CD4-positive, alpha-beta T cell treated with Interleukin-15 for 1 hour (primary cell): ENCODE results near the gene SLC25A31.

Source experiments
- DNase-seq: peaks from one replicate; pipeline ENCODE4 v3.0.0-alpha.2; 2020

SLC25A31 gene

GRCh38 chr4:127778102-127778501, 47.9 kb downstream of the SLC25A31 start:
- DNase-seq, result no peak

GRCh38 chr4:127780598-127780997, 50.4 kb downstream of the SLC25A31 start:
- DNase-seq, result no peak

DNA sequence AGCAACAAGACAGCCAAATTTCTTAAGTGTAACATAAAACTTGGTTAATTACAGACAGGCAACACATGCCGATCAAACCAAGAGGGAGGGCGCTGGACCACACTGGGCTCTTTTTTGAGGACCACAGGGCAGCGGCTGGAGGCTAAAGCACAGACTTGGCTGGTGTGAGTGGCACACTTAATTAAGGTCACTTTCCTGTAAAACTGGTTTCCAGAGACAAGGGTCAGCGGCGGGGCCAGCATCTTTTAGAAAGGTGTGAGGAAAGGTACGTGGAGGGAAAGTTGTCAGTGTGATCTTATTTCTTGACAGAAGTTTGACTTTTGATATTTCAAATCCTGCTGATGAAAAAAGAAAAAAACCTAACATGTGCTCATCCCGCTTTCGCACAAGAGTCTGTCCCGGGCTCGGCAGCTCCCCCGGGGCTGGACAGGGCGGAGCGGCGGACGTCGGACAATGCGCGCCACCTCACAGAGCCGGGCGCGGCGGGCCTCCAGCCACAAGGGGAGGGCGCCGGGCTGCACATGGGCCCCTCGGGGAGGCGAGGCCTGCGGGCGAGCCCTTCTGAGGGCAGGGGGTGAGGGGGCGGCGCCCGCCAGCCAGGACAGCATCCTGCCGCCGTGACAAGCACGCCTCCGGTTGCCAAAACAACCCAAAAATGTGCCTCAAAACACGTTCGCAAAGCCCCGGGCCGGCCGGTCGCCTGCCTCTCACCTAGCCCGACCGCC, 51.3 kb downstream of the SLC25A31 start:
- peak; percentile 22 for DNase-seq

DNA sequence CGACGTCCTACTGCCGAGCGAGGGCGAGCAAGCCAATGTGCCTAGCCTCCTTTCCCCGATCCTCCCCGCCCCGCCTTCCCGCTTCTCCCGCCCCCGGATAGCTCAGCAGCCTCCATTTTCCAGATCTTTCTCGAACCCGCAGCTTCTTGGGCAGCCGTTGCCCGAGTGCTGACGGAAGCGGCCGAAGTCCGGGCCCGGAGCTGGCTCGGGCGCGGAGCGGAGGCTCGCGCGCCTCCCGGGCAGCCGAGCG, 51.8 kb downstream of the SLC25A31 start:
- DNase-seq, result no peak

GRCh38 chr4:127782275-127783025, 52.2 kb downstream of the SLC25A31 start, which contains the start of gene HSPA4L:
Gene HSPA4L, plus strand, starts transcription at chr4:127782322. Its CDS starts 229 bp downstream, at chr4:127782551.
- peak; percentile 50 for DNase-seq

DNA sequence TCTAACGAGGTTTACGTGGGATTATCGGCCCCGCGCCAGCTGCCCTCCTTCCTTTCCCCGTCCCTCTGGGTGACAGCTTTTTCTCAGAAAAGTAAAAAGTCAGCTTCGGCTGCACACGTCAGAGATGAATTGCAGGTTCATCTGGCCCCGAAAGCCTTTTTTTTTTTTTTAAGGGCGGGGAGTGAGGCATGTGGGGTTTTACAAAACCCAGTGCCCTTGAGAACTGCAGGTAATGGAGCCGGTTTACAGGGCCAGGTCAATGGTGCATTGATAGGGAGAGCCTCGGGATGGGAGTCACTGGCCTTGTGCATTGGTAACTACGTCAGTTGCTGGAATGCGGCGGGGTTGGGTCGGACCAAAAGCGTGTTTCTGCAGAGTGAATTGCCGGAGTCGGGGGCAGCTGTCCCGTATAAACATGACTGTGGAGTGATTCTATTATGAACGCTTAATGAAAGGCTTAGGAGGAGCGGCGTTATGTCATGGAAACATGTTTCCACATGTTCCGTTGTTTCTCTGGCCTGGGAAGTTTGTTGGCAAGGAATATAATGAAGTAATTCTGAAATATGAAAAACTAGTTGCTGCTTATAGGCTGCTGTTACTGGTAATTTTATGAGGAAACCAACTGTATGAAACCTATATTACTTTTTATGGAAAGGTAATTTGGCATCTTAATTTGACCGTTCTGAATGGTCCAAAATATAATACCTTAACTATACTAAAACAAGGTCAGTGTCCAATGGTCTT, 53.0 kb downstream of the SLC25A31 start:
- no peak for DNase-seq

DNA sequence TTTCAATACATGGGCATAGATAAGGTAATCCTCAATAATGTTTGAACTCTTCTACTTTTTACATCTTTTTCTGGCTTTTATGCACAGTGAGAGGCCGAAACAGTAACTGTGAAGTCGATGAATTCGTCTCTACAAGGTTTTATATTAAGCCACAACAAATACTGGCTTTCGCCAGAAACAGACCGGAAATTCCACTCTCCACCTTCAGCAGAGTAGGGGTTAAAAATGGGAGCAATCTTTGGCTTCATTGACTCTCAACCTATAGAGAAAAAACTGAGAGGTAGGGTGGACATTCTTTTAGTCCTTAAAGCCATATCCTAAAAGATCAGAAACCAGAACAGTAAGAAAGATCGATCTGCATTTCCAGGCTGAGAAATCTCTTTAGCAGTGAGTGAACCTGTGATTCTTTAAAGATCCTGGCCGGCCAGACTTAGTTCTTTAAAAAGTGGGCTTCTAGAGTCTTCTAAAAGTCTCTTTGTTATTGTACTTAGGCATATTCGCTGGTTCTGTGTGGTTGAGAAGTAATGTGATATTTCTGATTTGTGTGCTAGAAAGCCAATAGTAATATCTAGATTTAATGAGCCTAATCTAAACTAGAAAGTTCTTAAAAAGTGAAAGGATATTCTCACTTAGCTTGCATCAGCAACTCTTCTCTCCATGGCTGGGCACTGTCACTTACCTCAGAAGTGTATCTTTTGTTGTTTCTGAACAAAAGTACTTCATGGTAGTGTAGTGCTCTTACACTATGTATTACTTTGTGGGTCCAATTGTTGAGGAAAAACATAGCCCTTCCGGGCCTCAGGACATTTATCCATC, 54.0 kb downstream of the SLC25A31 start:
- no peak for DNase-seq

DNA sequence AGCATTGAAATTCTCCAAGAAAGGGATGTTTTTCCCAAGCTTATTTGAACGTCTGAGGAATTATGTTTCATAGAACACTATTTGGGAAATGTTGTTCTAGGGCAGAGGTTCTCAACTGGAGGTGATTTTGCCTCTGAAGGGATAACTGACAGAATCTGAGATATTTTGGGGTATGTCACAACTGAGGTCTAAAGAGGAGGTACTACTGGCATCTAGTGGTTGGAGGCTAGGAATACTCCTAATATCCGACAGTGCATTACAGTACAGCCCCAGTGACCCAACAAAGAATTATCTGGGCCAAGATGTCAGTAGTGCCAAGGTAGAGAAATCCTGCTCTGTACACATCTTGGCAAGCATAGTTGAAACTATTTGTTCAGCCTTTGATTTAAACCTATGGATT, 58.3 kb downstream of the SLC25A31 start:
- no peak for DNase-seq

GRCh38 chr4:127791391-127791790, 61.2 kb downstream of the SLC25A31 start:
- no peak for DNase-seq

GRCh38 chr4:127793528-127793927, 63.3 kb downstream of the SLC25A31 start:
- no peak for DNase-seq

DNA sequence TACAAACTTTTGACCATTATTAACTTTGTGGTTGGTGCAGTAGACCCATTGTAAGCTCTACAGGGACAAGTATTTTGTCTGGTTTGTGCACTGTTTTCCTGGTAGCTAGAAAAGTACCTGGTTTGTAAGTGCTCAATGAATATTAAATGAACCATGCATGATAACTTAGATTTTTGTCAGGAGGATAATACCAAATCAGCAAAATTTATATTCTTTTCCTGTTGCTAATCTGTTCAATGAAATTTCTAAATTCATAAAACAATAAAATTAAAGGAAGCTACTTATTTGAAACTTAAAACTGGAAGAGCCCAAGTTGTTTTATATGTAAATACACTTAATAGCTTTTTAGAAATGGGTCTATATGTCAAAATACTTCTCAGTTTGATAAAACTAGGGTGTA, 69.5 kb downstream of the SLC25A31 start:
- DNase-seq, result no peak

DNA sequence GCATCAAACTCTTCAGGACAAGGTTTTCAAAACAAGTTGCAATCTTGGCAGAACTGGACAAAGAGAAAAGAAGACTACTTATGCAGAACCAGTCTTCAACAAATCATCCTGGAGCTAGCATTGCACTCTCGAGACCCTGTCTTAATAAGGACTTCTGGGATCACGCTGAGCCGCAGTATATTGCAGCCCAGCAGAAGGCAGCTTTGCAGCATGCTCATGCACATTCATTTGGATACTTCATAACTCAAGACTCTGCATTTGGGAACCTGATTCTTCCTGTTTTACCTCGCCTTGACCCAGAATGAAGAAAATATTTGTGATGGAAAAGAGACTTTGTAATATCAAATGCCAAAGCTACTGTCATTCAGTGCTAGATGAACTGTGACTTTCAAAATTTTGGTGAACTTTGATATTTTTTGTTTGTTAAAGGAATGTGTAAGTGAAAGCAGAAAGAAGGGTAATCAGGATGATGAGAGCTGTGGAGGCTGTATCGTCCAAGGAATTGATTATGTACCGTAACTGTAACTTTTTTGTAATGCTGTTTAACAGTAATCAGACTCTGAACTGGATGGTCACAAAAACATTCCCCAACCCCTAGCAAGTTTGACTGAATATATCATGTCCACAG, 79.1 kb downstream of the SLC25A31 start:
- DNase-seq, result no peak

GRCh38 chr4:127810551-127810950, 80.4 kb downstream of the SLC25A31 start:
- no peak for DNase-seq

DNA sequence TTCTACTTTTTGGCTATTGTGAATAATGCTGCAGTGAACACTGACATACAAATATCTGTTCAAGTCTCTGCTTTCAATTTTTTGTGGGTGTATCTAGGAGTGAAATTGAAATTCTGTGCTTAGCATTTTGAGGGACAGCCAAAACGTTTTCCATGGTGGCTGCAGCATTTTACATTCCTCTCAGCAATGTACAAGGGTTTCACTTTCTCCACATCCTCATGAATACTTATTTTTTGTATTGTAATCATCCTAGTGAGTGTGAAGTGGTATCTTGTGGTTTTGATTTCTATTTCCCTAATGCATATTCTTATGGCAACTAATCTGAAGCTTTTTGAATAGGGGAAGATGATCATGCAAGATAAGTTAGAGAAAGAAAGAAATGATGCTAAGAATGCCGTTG, 92.2 kb downstream of the SLC25A31 start:
- no peak for DNase-seq
